Suprapubic skin (tissue), 4 donors: ENCODE data around the gene TNS3. TPM values are rescaled to one million over a fixed set of nuclear protein-coding genes. Genes with fewer than 3 reads are reported as not detected.

Experiments used
- DNase-seq, 2 donors: peaks; one replicate each; pipeline ENCODE4 v3.0.0-alpha.2; 2019; ENCODE audit warnings: low spot score in 2 of 2
- H3K27ac ChIP-seq: fragments of 200-600 bp; sonication (generic); one replicate; pipeline ENCODE4 v1.5.1; 2019
- H3K27me3 ChIP-seq: fragments of 200-600 bp; sonication (generic); one replicate; pipeline ENCODE4 v1.5.1; 2019
- H3K36me3 ChIP-seq: fragments of 200-600 bp; sonication (generic); one replicate; pipeline ENCODE4 v1.5.1; 2019
- H3K4me1 ChIP-seq: fragments of 200-600 bp; sonication (generic); one replicate; pipeline ENCODE4 v1.5.1; 2019
- H3K4me3 ChIP-seq: fragments of 200-600 bp; sonication (generic); one replicate; pipeline ENCODE4 v1.5.1; 2019; ENCODE audit warnings: mild to moderate bottlenecking
- H3K9me3 ChIP-seq: fragments of 200-600 bp; sonication (generic); one replicate; pipeline ENCODE4 v1.5.1; 2019
- EP300 ChIP-seq: sonication (generic); formaldehyde crosslinking; IDR thresholded peaks from one replicate; pipeline ENCODE4 v1.6.1; 2017; ENCODE audit warnings: antibody characterized with exemption
- POLR2A ChIP-seq, 2 donors: fragments of 450-650 bp; IDR thresholded peaks; one replicate each; pipeline ENCODE4 v1.6.1; 2017; ENCODE audit warnings: antibody characterized with exemption in 2 of 2, mild to moderate bottlenecking in 2 of 2, moderate library complexity in 2 of 2
- POLR2AphosphoS5 ChIP-seq, 3 donors: sonication (generic); formaldehyde crosslinking; IDR thresholded peaks; one replicate each; pipeline ENCODE4 v1.6.1; 2017; ENCODE audit warnings: antibody characterized with exemption in 3 of 3
- WGBS: methylation state at CpG from one replicate; pipeline ENCODE4 v1.1.5; 2018; 5-methylcytosine and 5-hydroxymethylcytosine counted together
- total RNA-seq, 4 donors: library from RNA; depleted of rRNA; stranded (reverse); fragments of >200 nt; gene quantifications; one replicate each; pipeline ENCODE4 v1.1.0, GENCODE V29; 2016
- TF ChIP-seq, protein P1 (sequence below), 2 donors: fragments of 200-600 bp in 1 of 2; fragments of 450-650 bp in 1 of 2; sonication (generic) in 1 of 2; IDR thresholded peaks; one replicate each; pipeline ENCODE4 v1.5.1; 2016 to 2019; ENCODE audit warnings: antibody characterized with exemption in 2 of 2, mild to moderate bottlenecking in 1 of 2, moderate library complexity in 1 of 2

The TNS3 gene
- total RNA-seq, 4 donors from 2014 or later = 14.3 to 53.0 (median 31.9) TPM

DNA sequence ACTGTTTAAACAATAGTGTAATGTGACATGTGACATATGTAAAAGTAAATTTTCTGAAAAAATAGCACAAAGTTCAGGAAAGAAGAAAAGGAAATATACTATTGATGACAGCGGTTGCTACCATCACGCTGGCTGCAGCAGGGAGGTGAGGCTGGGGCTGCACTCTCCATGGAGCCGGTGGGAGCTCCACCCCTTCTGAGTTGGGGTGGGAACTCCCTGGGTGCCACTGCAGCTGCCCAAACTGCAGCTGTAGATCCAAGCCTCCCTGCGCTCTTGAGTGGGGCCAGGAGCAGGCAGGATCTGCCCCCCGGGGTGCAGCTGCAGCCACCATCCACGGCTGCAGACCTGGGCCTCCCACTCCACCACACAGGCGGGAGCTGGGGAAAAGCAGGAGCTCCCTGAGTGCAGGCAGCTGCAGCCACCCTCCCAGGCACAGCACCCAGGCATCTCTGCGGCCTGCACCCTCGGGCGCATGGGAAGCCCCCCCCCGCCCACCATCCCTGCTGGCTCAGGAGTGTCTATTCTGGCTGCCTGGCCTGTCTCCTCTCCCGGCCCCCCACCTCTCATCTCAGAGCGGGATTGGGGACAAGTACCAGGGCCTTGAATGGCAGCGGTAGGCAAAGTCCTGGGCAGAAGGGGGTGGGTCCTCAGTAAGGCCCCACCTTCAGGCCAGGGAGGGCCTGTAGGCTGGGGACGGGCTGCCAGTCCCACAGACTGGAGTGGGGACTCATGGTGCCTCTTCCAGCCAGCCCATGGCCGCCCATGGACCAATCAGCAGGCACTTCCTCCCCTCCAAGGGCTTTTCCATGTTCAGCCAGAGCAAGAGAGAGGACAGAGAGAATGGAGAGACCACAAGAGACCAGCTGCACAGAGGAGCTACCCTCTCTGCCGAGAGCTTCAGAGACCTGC lies 50.1 kb downstream of the TNS3 start:
- H3K9me3 ChIP-seq = no peaks in the 10 kb centered on the region
- H3K36me3 ChIP-seq = no peaks in the 10 kb centered on the region
- TF ChIP-seq EP300 = no peak
- TF ChIP-seq POLR2A (IDR thresholded peaks at IDR 0.05) = no peak
- TF ChIP-seq POLR2AphosphoS5 (IDR thresholded peaks at IDR 0.05) = no peak
- TF ChIP-seq, protein P1, sequence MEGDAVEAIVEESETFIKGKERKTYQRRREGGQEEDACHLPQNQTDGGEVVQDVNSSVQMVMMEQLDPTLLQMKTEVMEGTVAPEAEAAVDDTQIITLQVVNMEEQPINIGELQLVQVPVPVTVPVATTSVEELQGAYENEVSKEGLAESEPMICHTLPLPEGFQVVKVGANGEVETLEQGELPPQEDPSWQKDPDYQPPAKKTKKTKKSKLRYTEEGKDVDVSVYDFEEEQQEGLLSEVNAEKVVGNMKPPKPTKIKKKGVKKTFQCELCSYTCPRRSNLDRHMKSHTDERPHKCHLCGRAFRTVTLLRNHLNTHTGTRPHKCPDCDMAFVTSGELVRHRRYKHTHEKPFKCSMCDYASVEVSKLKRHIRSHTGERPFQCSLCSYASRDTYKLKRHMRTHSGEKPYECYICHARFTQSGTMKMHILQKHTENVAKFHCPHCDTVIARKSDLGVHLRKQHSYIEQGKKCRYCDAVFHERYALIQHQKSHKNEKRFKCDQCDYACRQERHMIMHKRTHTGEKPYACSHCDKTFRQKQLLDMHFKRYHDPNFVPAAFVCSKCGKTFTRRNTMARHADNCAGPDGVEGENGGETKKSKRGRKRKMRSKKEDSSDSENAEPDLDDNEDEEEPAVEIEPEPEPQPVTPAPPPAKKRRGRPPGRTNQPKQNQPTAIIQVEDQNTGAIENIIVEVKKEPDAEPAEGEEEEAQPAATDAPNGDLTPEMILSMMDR (IDR thresholded peaks at IDR 0.05) = no peak
- H3K4me1 ChIP-seq = peaks cover 17% of the 10 kb centered on the region
- 76% methylated on average over 7 of the region's 17 CpGs for WGBS
- H3K27ac ChIP-seq = no peak overlapping the region
- peaks cover 4% of the 10 kb centered on the region for H3K27me3 ChIP-seq
- no peak overlapping the region for H3K4me3 ChIP-seq
- no peak for DNase-seq

GRCh38 chr7:47529826-47530555 lies 51.9 kb downstream of the TNS3 start:
- peaks cover 5% of the 10 kb centered on the region for H3K4me1 ChIP-seq
- H3K4me3 ChIP-seq = no peak overlapping the region
- no peak for TF ChIP-seq POLR2AphosphoS5 (IDR thresholded peaks at IDR 0.05)
- TF ChIP-seq POLR2A (IDR thresholded peaks at IDR 0.05) = no peak
- TF ChIP-seq, protein P1 (IDR thresholded peaks at IDR 0.05) = no peak
- TF ChIP-seq EP300 = no peak
- no peak for DNase-seq
- no peaks in the 10 kb centered on the region for H3K27me3 ChIP-seq
- no peaks in the 10 kb centered on the region for H3K9me3 ChIP-seq
- H3K36me3 ChIP-seq = no peaks in the 10 kb centered on the region
- no peak overlapping the region for H3K27ac ChIP-seq
- 96% methylated on average over 6 of the region's 6 CpGs for whole genome bisulfite sequencing

DNA sequence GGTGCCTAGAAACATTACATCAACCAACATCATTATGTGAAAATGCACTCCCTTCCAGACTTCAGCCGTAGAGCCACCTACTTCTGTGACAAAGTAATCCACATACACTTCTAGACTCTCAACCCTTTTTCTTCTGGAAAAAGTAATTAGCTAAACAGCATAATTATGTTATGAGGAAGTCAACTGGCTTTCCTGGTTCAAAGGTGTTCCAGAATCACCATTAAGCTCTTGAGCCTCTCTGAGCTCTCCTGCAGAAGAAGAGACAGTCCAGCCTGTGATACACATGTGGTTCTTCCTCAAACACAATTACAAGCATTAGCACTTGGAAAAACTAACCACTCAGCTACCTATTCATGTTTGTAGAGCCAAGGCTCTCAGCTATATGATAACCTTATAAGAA lies 52.5 kb downstream of the TNS3 start:
- Histone ChIP-seq H3K27me3 (no peaks in the 10 kb centered on the region), H3K27ac (no peak overlapping the region), H3K9me3 (no peaks in the 10 kb centered on the region), H3K4me3 (no peak overlapping the region), H3K4me1 (peaks cover 2% of the 10 kb centered on the region), H3K36me3 (no peaks in the 10 kb centered on the region)
- WGBS = 92% methylated on average over 1 of the region's 1 CpG
- TF ChIP-seq POLR2AphosphoS5 (IDR thresholded peaks at IDR 0.05) (no peak), EP300 (no peak), POLR2A (IDR thresholded peaks at IDR 0.05) (no peak)
- TF ChIP-seq, protein P1 (IDR thresholded peaks at IDR 0.05) = no peak
- DNase-seq = no peak

GRCh38 chr7:47528471-47528870 lies 53.4 kb downstream of the TNS3 start:
- Histone ChIP-seq H3K9me3 (no peaks in the 10 kb centered on the region), H3K27ac (no peak overlapping the region), H3K27me3 (no peaks in the 10 kb centered on the region), H3K4me1 (no peaks in the 10 kb centered on the region), H3K36me3 (no peaks in the 10 kb centered on the region), H3K4me3 (no peak overlapping the region)
- TF ChIP-seq POLR2A (IDR thresholded peaks at IDR 0.05) (no peak), POLR2AphosphoS5 (IDR thresholded peaks at IDR 0.05) (no peak), EP300 (no peak)
- TF ChIP-seq, protein P1 (IDR thresholded peaks at IDR 0.05) = no peak
- 94% methylated on average over 6 of the region's 6 CpGs for WGBS
- no peak for DNase-seq

DNA sequence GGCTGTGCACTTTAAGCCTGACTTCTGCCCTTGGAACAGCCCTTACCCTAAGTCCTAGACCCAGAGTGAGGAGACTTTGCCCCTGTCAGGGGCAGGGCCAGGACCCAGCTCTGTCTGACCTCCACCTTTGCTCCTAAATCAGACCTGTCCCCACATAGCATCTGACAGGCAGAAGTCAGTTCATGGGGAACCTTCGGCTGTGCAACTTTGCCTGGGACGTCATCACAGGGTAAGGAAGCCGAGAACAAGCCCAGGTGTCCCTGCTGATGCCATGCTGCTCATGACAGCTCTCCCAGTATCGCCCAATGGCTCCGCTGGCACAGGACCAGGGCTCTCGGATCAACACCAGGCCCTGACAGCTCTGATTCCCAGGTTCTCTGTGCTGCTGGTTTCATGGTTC lies 55.4 kb downstream of the TNS3 start:
- Histone ChIP-seq H3K9me3 (no peaks in the 10 kb centered on the region), H3K4me3 (no peak overlapping the region), H3K27me3 (no peaks in the 10 kb centered on the region), H3K4me1 (no peaks in the 10 kb centered on the region), H3K36me3 (no peaks in the 10 kb centered on the region), H3K27ac (no peak overlapping the region)
- 100% methylated on average over 3 of the region's 6 CpGs for WGBS
- no peak for DNase-seq
- no peak for TF ChIP-seq POLR2AphosphoS5 (IDR thresholded peaks at IDR 0.05)
- TF ChIP-seq, protein P1 (IDR thresholded peaks at IDR 0.05) = no peak
- no peak for TF ChIP-seq POLR2A (IDR thresholded peaks at IDR 0.05)
- no peak for TF ChIP-seq EP300
